Thyroid gland (tissue), 4 donors: Measurements from ENCODE around the gene TMEM170B. TPM values are rescaled to one million over a fixed set of nuclear protein-coding genes. Genes with fewer than 3 reads are reported as not detected.

Source experiments
- DNase-seq, 2 donors: peaks; one replicate each; pipeline ENCODE4 v3.0.0-alpha.2; 2019
- H3K27ac ChIP-seq, 3 donors: fragments of 200-600 bp; sonication (generic); 1 replicate in 2 of 3; 2 replicates in 1 of 3; pipeline ENCODE4 v1.5.1; 2016 to 2019; ENCODE audit warnings: mild to moderate bottlenecking in 1 of 3, moderate library complexity in 1 of 3
- H3K27me3 ChIP-seq: fragments of 200-600 bp; sonication (generic); one replicate; pipeline ENCODE4 v1.5.1; 2019
- H3K36me3 ChIP-seq, 2 donors: fragments of 200-600 bp; sonication (generic); one replicate each; pipeline ENCODE4 v1.5.1; 2016 to 2019
- H3K4me1 ChIP-seq, 2 donors: fragments of 200-600 bp; sonication (generic); one replicate each; pipeline ENCODE4 v1.5.1; 2017 to 2019
- H3K4me3 ChIP-seq, 3 donors: fragments of 200-600 bp; sonication (generic); replicated peaks in 1 of 3; 1 replicate in 2 of 3; 2 replicates in 1 of 3; pipeline ENCODE4 v1.5.1; 2016; ENCODE audit warnings: mild to moderate bottlenecking in 1 of 3
- H3K9me3 ChIP-seq: fragments of 200-600 bp; sonication (generic); one replicate; pipeline ENCODE4 v1.5.1; 2017
- CTCF ChIP-seq, 6 experiments: fragments of 200-600 bp in 3 of 6; fragments of 450-650 bp in 3 of 6; sonication (generic) in 3 of 6; IDR thresholded peaks; one replicate each; pipeline ENCODE4 v1.5.1; 2016 to 2019; ENCODE audit warnings: antibody characterized with exemption in 6 of 6, mild to moderate bottlenecking in 2 of 6, inconsistent platforms in 1 of 6, moderate library complexity in 1 of 6
- POLR2A ChIP-seq, 2 donors: fragments of 450-650 bp; IDR thresholded peaks; one replicate each; pipeline ENCODE4 v1.6.1; 2017; ENCODE audit warnings: antibody characterized with exemption in 2 of 2, mild to moderate bottlenecking in 2 of 2, moderate library complexity in 1 of 2
- WGBS, 2 donors: methylation state at CpG; one replicate each; pipeline ENCODE4 v1.1.5; 2017; 5-methylcytosine and 5-hydroxymethylcytosine counted together
- intact Hi-C: fragments of 100-400 bp; cut with DNase I; formaldehyde crosslinking; loops from one replicate; pipeline ENCODE4 v1.15.1; 2023
- total RNA-seq, 4 donors: library from RNA; depleted of rRNA; stranded (reverse); fragments of >200 nt; gene quantifications; one replicate each; pipeline ENCODE4 v1.2.3, GENCODE V29; 2016

Gene TMEM170B
- total RNA-seq, 4 donors from 2014 or later, result 6.6 to 12.7 (median 7.7) TPM

GRCh38 chr6:11535801-11536230, 1.7 kb upstream of the TMEM170B start:
- no peaks in the 10 kb centered on the region for H3K9me3 ChIP-seq
- no peaks in the 10 kb centered on the region for H3K36me3 ChIP-seq
- H3K27me3 ChIP-seq, result no peaks in the 10 kb centered on the region
- intact Hi-C loops, result no loop called here
- H3K4me3 ChIP-seq, result no peak overlapping the region
- H3K27ac ChIP-seq, result no peak overlapping the region
- H3K4me1 ChIP-seq, result peaks cover 7 to 13% of the 10 kb centered on the region in 2 donors
- TF ChIP-seq POLR2A (IDR thresholded peaks at IDR 0.05), result no peak
- no peak for TF ChIP-seq CTCF (IDR thresholded peaks at IDR 0.05)
- 34 to 41% methylated on average over 2 of the region's 2 CpGs for WGBS, 2 donors
- DNase-seq, result peak in 1 of 2 donors; percentile 18

- DNase-seq, result peak; percentile 25 to 30
- no peak for TF ChIP-seq CTCF (IDR thresholded peaks at IDR 0.05)
- no peak for TF ChIP-seq POLR2A (IDR thresholded peaks at IDR 0.05)
- intact Hi-C loops, result no loop called here
- WGBS, 2 donors, result 4 to 5% methylated on average over 12 of the region's 12 CpGs
- Histone ChIP-seq H3K36me3 (no peaks in the 10 kb centered on the region), H3K9me3 (no peaks in the 10 kb centered on the region), H3K27me3 (no peaks in the 10 kb centered on the region), H3K4me3 (peak overlapping the region; percentile 33 to 95 (median 36)), H3K4me1 (peaks cover 7 to 13% of the 10 kb centered on the region in 2 donors), H3K27ac (peak overlapping the region in 2 of 3 donors; percentile 0 to 70)
Measured at GRCh38 chr6:11536795-11537194, 754 bp upstream of the TMEM170B start.

GRCh38 chr6:11538052-11538818, 686 bp downstream of the TMEM170B start:
- Histone ChIP-seq H3K4me3 (peak overlapping the region; percentile 75 to 95 (median 91)), H3K4me1 (peaks cover 7 to 13% of the 10 kb centered on the region in 2 donors), H3K9me3 (no peaks in the 10 kb centered on the region), H3K27me3 (no peaks in the 10 kb centered on the region), H3K36me3 (no peaks in the 10 kb centered on the region), H3K27ac (peak overlapping the region in 2 of 3 donors; percentile 70)
- DNase-seq, result peak; percentile 19 to 41
- TF ChIP-seq POLR2A (IDR thresholded peaks at IDR 0.05), result peak in 1 of 2 donors; percentile 46
- no peak for TF ChIP-seq CTCF (IDR thresholded peaks at IDR 0.05)
- intact Hi-C loops, result no loop called here
- WGBS, 2 donors, result 0 to 2% methylated on average over 25 to 26 of the region's 74 CpGs

GRCh38 chr6:11538819-11539468, 1.4 kb downstream of the TMEM170B start:
- TF ChIP-seq POLR2A (IDR thresholded peaks at IDR 0.05), result no peak
- TF ChIP-seq CTCF (IDR thresholded peaks at IDR 0.05), result no peak
- Histone ChIP-seq H3K36me3 (no peaks in the 10 kb centered on the region), H3K9me3 (no peaks in the 10 kb centered on the region), H3K4me1 (peaks cover 7 to 13% of the 10 kb centered on the region in 2 donors), H3K27me3 (no peaks in the 10 kb centered on the region), H3K27ac (peak overlapping the region in 2 of 3 donors; percentile 19 to 60), H3K4me3 (peak overlapping the region in 2 of 3 donors; percentile 55 to 95)
- WGBS, 2 donors, result 40 to 45% methylated on average over 8 of the region's 8 CpGs
- intact Hi-C loops, result no loop called here
- no peak for DNase-seq

GRCh38 chr6:11542863-11543262, 5.3 kb downstream of the TMEM170B start:
- no peaks in the 10 kb centered on the region for H3K27me3 ChIP-seq

More at GRCh38 chr6:11542863-11543262, 5.3 kb downstream of the TMEM170B start:
- no peaks in the 10 kb centered on the region for H3K36me3 ChIP-seq
- H3K9me3 ChIP-seq, result no peaks in the 10 kb centered on the region
- no peak overlapping the region for H3K27ac ChIP-seq
- WGBS, 2 donors, result 94 to 95% methylated on average over 3 of the region's 3 CpGs
- H3K4me1 ChIP-seq, result peaks cover 4 to 7% of the 10 kb centered on the region in 2 donors
- intact Hi-C loops, result no loop called here
- TF ChIP-seq POLR2A (IDR thresholded peaks at IDR 0.05) (no peak), CTCF (IDR thresholded peaks at IDR 0.05) (no peak)
- no peak overlapping the region for H3K4me3 ChIP-seq
- no peak for DNase-seq
